Stimulated activated CD4-positive, alpha-beta T cell treated with anti-CD3 and anti-CD28 coated beads, Interleukin-15, amount 100 ng/mL, for 1 hour (primary cell): ENCODE measurements around the gene ITGA1.

Experiments used
- DNase-seq, 2 donors: peaks; one replicate each; pipeline ENCODE4 v3.0.0-alpha.2; 2020; ENCODE audit warnings: low read depth in 1 of 2, low spot score in 1 of 2

The ITGA1 gene

DNA sequence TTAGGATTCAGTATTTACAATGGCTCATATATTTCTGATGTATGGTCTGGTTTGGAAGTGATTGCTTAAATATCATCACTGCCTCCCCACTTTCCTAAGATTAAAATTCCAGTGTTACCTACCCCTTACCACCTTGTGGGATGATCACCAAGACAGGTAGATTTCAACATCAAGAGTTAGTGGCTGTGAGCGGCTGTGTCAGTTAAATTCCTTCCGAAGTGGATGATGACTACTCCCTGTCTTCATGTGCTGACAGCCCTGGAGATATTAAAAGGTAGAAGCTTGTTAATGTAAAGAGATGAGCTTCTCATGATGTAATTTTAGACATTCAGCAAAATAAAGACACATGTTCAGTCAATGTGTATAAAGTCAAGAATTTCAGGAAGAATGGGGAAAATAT lies 205.7 kb downstream of the ITGA1 start:
- DNase-seq = no peak

- DNase-seq = no peak
Measured at GRCh38 chr5:52994266-52994665, 206.6 kb downstream of the ITGA1 start.

DNA sequence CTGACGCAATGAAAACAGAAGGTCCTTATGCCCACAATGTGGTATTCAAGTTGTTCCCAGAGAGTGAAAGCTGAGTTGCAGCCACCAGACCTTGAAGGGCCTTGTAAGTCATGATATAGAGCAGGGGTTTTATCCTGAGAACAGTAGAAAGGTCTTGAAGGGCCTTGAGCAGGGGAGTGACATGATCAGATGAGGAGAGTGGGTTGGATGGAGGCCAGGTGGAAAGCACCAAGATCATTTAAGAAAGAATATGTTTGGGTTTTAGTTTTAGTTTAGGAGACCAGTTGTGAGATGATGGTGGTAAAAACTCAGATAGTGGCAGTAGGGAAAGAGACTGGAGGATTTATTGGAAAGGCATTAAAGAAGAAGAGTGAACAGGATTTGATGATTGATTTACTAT lies 207.4 kb downstream of the ITGA1 start:
- no peak for DNase-seq

DNA sequence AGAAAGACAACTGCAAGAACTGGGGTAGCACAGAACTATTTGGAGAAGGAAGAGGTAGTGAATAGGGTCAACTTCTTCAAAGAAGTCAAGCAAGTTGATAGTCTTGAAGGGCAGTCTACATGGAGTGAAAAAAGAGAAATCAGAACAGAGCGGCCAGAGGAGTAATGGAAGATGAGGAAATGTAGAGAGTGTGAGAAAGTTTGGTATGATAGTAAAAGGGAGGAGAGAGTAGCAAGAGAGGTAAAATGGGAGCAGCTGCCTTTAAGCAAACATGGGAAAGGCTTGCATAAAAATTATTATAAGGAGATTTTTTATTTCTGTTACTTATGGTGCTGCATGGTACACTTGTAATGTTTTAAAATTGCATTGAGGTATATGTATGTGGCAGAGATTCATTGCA lies 208.2 kb downstream of the ITGA1 start:
- DNase-seq = no peak

GRCh38 chr5:52996979-52997378 lies 209.3 kb downstream of the ITGA1 start:
- no peak for DNase-seq

GRCh38 chr5:52997424-52997823 lies 209.7 kb downstream of the ITGA1 start:
- DNase-seq = no peak

GRCh38 chr5:52998552-52999313 lies 211.0 kb downstream of the ITGA1 start:
- DNase-seq = no peak

- no peak for DNase-seq
Measured at GRCh38 chr5:52999344-52999949, 211.7 kb downstream of the ITGA1 start.

GRCh38 chr5:53001541-53001940 lies 213.8 kb downstream of the ITGA1 start:
- no peak for DNase-seq

DNA sequence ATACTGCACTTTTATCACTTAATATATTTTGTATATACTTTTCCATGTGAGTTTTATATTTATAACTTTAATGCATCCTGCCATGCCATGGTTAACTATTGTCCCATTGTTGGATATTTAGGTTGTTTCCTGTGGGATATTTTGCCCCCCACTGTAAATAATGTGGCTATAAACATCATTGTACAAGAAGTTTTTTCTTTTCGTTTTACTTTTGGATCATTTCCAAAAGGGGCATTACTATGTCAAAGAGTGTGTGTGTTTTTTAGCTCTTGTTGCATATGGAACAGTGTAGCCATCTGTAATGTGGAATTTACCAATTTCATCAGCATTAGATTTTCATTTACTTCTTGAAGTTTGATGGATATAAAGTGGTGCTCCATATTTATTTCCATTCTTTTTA lies 214.8 kb downstream of the ITGA1 start:
- no peak for DNase-seq

GRCh38 chr5:53003144-53003543 lies 215.4 kb downstream of the ITGA1 start:
- no peak for DNase-seq

GRCh38 chr5:53006911-53007890 lies 219.5 kb downstream of the ITGA1 start:
- DNase-seq = no peak

DNA sequence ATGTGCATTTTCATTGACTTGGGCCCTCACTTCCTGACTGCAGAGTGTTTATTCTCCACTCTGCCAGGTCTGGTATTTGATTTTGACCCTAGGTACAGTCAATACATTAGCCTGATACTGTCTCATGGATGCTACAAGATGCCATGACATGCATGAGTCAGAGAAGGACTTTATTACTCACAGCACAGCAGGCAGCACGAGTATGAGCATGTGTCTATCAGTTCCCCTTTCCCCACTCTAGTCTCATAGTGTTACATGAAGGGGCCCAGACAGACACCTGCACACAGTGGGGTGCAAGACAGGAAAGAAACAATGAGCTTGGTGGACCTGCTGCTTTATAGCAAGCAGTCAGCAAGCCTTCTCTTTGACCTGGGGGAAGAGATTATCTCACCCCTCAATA lies 221.0 kb downstream of the ITGA1 start:
- DNase-seq = no peak
